GM12878 (cell line): Measurements from ENCODE around the gene B3GNT8. TPM values are rescaled to one million over a fixed set of nuclear protein-coding genes. Genes with fewer than 3 reads are reported as not detected.

Source experiments
- ATAC-seq: fragments of 200-7000 bp; cut with Tn5 transposase; 3 replicates; pipeline ENCODE4 v1.9.1; 2020; ENCODE audit warnings: mild to moderate bottlenecking, moderate library complexity
- BruUV-seq: library from RNA; stranded (reverse); fragments of 400-500 nt; replicated peaks from 2 replicates; lab custom pipeline; 2021; lab: Mats Ljungman, UMichigan
- CTCF ChIA-PET: fragments of 300-600 bp; sonication (Branson Sonifier 250); formaldehyde crosslinking; extraction: SDS; loops from one replicate; lab custom pipeline; 2021; ENCODE audit warnings: inconsistent platforms; lab: Yijun Ruan, JAX
- POLR2A ChIA-PET: fragments of 350-600 bp; formaldehyde crosslinking; extraction: SDS; loops from one replicate; lab custom pipeline; 2021; ENCODE audit warnings: inconsistent platforms; lab: Charles Lee
- RAD21 ChIA-PET: fragments of 300-600 bp; sonication (Branson Sonifier 250); formaldehyde crosslinking; loops from one replicate; lab custom pipeline; 2023; ENCODE audit warnings: antibody characterized with exemption; ENCODE audit not compliant: unreplicated experiment; lab: Charles Lee
- SMC1A ChIA-PET: fragments of 300-600 bp; sonication (Branson Sonifier 250); formaldehyde crosslinking; loops from one replicate; lab custom pipeline; 2023; ENCODE audit not compliant: unreplicated experiment, uncharacterized antibody; lab: Charles Lee
- DNase-seq: peaks from one replicate; pipeline ENCODE4 v3.0.0-alpha.2; 2011; ENCODE audit warnings: low read depth, low spot score
- FAIRE-seq: peaks from 3 replicates; lab custom pipeline; 2011; peaks lifted over from hg19 to GRCh38; lab: Jason Lieb, UNC
- H2AFZ ChIP-seq: 2 replicates; pipeline ENCODE4 v1.6.0; 2011; ENCODE audit warnings: low read depth, low read length, control low read depth; ENCODE audit not compliant: control insufficient read depth
- H3K27ac ChIP-seq: 2 replicates; pipeline ENCODE4 v1.5.1; 2011; ENCODE audit warnings: control low read depth; ENCODE audit not compliant: control insufficient read depth, insufficient read depth
- H3K27me3 ChIP-seq, 2 experiments: replicated peaks in 1 of 2; 2 replicates each; pipeline versions ENCODE4 v1.6.0 to v1.6.1; 2011; ENCODE audit warnings: low read length in 1 of 2; ENCODE audit not compliant: control insufficient read depth in 2 of 2, insufficient read depth in 2 of 2
- H3K36me3 ChIP-seq, 2 experiments: 2 replicates each; pipeline ENCODE4 v1.5.1; 2011; ENCODE audit warnings: low read length in 1 of 2; ENCODE audit not compliant: control insufficient read depth in 2 of 2, insufficient read depth in 2 of 2
- H3K4me1 ChIP-seq: 2 replicates; pipeline ENCODE4 v1.6.1; 2011; ENCODE audit warnings: mild to moderate bottlenecking, low read length, moderate library complexity, mixed read lengths; ENCODE audit not compliant: control insufficient read depth, insufficient read depth
- H3K4me2 ChIP-seq: 2 replicates; pipeline ENCODE4 v1.6.0; 2011; ENCODE audit warnings: control low read depth; ENCODE audit not compliant: control insufficient read depth, insufficient read depth
- H3K4me3 ChIP-seq: fragments of 200-600 bp; sonication (generic); 2 replicates; pipeline ENCODE4 v1.5.1; 2016
- H3K79me2 ChIP-seq: 2 replicates; pipeline ENCODE4 v1.6.0; 2011; ENCODE audit warnings: low read length; ENCODE audit not compliant: control insufficient read depth, insufficient read depth
- H3K9ac ChIP-seq: 2 replicates; pipeline ENCODE4 v1.8.0; 2011; ENCODE audit warnings: low read length, control low read depth, mixed read lengths; ENCODE audit not compliant: control insufficient read depth, insufficient read depth
- H3K9me3 ChIP-seq: replicated peaks from 3 replicates; pipeline ENCODE4 v1.5.1; 2011; ENCODE audit warnings: mild to moderate bottlenecking, low read length; ENCODE audit not compliant: control insufficient read depth, insufficient read depth
- H4K20me1 ChIP-seq: 2 replicates; pipeline ENCODE4 v1.6.0; 2011; ENCODE audit not compliant: control insufficient read depth, insufficient read depth
- DPF2 ChIP-seq: fragments of 450-650 bp; IDR thresholded peaks from 2 replicates; pipeline ENCODE4 v1.6.1; 2017; ENCODE audit warnings: mild to moderate bottlenecking
- GABPA ChIP-seq: IDR thresholded peaks from 2 replicates; pipeline ENCODE4 v1.6.1; 2014; ENCODE audit warnings: antibody characterized with exemption, low read depth, mild to moderate bottlenecking, inconsistent platforms
- IKZF2 ChIP-seq, 2 experiments: fragments of 450-650 bp; IDR thresholded peaks; 2 replicates each; pipeline ENCODE4 v1.6.1; 2017; ENCODE audit warnings: mild to moderate bottlenecking in 2 of 2, moderate library complexity in 2 of 2
- IRF3 ChIP-seq: fragments of 450-650 bp; IDR thresholded peaks from 2 replicates; pipeline ENCODE4 v1.6.1; 2014; ENCODE audit warnings: mild to moderate bottlenecking
- MEF2B ChIP-seq: fragments of 450-650 bp; IDR thresholded peaks from 2 replicates; pipeline ENCODE4 v1.6.1; 2018; ENCODE audit warnings: mild to moderate bottlenecking, moderate library complexity; ENCODE audit not compliant: partially characterized antibody, poor library complexity, severe bottlenecking
- NR2C1 ChIP-seq: fragments of 450-650 bp; IDR thresholded peaks from 2 replicates; pipeline ENCODE4 v1.6.1; 2017; ENCODE audit warnings: antibody characterized with exemption, mild to moderate bottlenecking, moderate library complexity
- NR2F1 ChIP-seq: fragments of 450-650 bp; conservative IDR thresholded peaks from 2 replicates; pipeline ENCODE4 v1.6.1; 2017; ENCODE audit warnings: mild to moderate bottlenecking
- POU2F2 ChIP-seq: IDR thresholded peaks from 3 replicates; pipeline ENCODE4 v1.6.1; 2011; ENCODE audit warnings: low read depth, mild to moderate bottlenecking, low read length, borderline replicate concordance
- RUNX3 ChIP-seq: IDR thresholded peaks from 2 replicates; pipeline ENCODE4 v1.6.1; 2012; ENCODE audit warnings: low read length, inconsistent platforms
- SMARCA5 ChIP-seq: fragments of 450-650 bp; IDR thresholded peaks from 2 replicates; pipeline ENCODE4 v1.6.1; 2017; ENCODE audit warnings: mild to moderate bottlenecking
- TCF3 ChIP-seq: IDR thresholded peaks from 2 replicates; pipeline ENCODE4 v1.6.1; 2012; ENCODE audit warnings: low read depth, mild to moderate bottlenecking, low read length, borderline replicate concordance; ENCODE audit not compliant: insufficient read depth
- ZBTB4 ChIP-seq: fragments of 450-650 bp; formaldehyde crosslinking; IDR thresholded peaks from 2 replicates; pipeline ENCODE4 v1.4.0; 2022; ENCODE audit warnings: mild to moderate bottlenecking, moderate library complexity
- ZNF207 ChIP-seq: fragments of 450-650 bp; IDR thresholded peaks from 2 replicates; pipeline ENCODE4 v1.6.1; 2014; ENCODE audit warnings: antibody characterized with exemption, mild to moderate bottlenecking, borderline replicate concordance
- ZZZ3 ChIP-seq: IDR thresholded peaks from 2 replicates; pipeline ENCODE4 v1.6.1; 2011; ENCODE audit warnings: low read depth; ENCODE audit not compliant: control insufficient read depth, insufficient read length
- WGBS: methylation state at CpG from one replicate; pipeline ENCODE4 v1.1.6; 2016; ENCODE audit warnings: low lambda C conversion rate; ENCODE audit not compliant: insufficient replicate concordance, insufficient coverage; ENCODE audit errors: missing lambda C conversion rate; 5-methylcytosine and 5-hydroxymethylcytosine counted together
- in situ Hi-C: fragments of 300-500 bp; cut with MboI; formaldehyde crosslinking; loops from 9 replicates; pipeline ENCODE4 v1.14.3; 2018; ENCODE audit warnings: mixed read lengths
- intact Hi-C: fragments of 100-400 bp; cut with micrococcal nuclease; formaldehyde crosslinking; loops from one replicate; pipeline ENCODE4 v1.14.2; 2022; ENCODE audit not compliant: unreplicated experiment
- polyA plus RNA-seq, 11 experiments: library from polyadenylated mRNA; depleted of rRNA in 4 of 11; unstranded in 6 of 11; stranded (reverse) in 5 of 11; fragments of >200 nt; fragmentation: Nextera tagmentation in 4 of 11; fragmentation: Illumina TruSeq in 1 of 11; extraction: Ambion mirVana in 4 of 11; extraction: Trizol in 1 of 11; gene quantifications; 1 replicate in 1 of 11; 2 replicates in 10 of 11; pipeline versions ENCODE4 v1.2.1 to v1.2.3, GENCODE V29; 2011 to 2016; ENCODE audit warnings: inconsistent platforms in 2 of 11, missing spikeins in 2 of 11, low read depth in 1 of 11
- total RNA-seq, 4 experiments: library from RNA; depleted of rRNA in 3 of 4; stranded (reverse); fragments of >200 nt in 3 of 4; fragmentation: Illumina TruSeq in 1 of 4; extraction: Trizol in 1 of 4; gene quantifications; 2 replicates each; pipeline versions ENCODE4 v1.2.1 to v1.2.3, GENCODE V29; 2013 to 2021
- TF ChIP-seq, protein P1 (sequence below): IDR thresholded peaks from 2 replicates; pipeline ENCODE4 v1.6.1; 2011; ENCODE audit warnings: low read depth, mild to moderate bottlenecking, low read length, moderate library complexity, borderline replicate concordance; ENCODE audit errors: extremely low read depth
- TF ChIP-seq, protein P2 (sequence below): fragments of 450-650 bp; IDR thresholded peaks from 2 replicates; pipeline ENCODE4 v1.6.1; 2016; ENCODE audit warnings: mild to moderate bottlenecking

B3GNT8 gene
- total and polyA plus RNA-seq, 10 of the 15 experiments (the other 5 are each of a cell fraction or from before 2014, with no cell fraction given) = 0.06 to 1.2 (median 0.31) TPM; not detected in 4

GRCh38 chr19:41377977-41378709, 49.0 kb downstream of the B3GNT8 start:
- H3K4me3 ChIP-seq = no peak overlapping the region
- ChIA-PET POLR2A (interaction anchor here (0.8 to 2.5 kb wide), 5 partner anchors 12 to 30 kb away, joined by 3 to 20 read pairs (median 7); partner anchors contain the start of gene B9D2), CTCF (interaction anchor here (0.6 to 1.6 kb wide), 6 partner anchors 10 to 111 kb away, joined by 3 to 7 read pairs (median 4); no protein-coding TSS in a partner anchor), SMC1A (interaction anchor here (0.7 to 4.8 kb wide), 5 partner anchors 10 to 173 kb away, joined by 3 to 24 read pairs (median 4); partner anchors contain the start of gene B9D2), RAD21 (interaction anchor here (0.9 to 1.4 kb wide), 3 partner anchors 14 to 114 kb away, joined by 3 to 6 read pairs (median 4); partner anchors contain the start of genes B9D2 and HNRNPUL1)
- peak overlapping the region; percentile 64 for H3K4me2 ChIP-seq
- DNase-seq = no peak
- intact Hi-C loops = no loop called here
- H3K9me3 ChIP-seq = no peaks in the 10 kb centered on the region
- H3K36me3 ChIP-seq = peaks cover 0 to 3% of the 10 kb centered on the region in 2 experiments; a peak in 2 of 4 replicates
- H3K9ac ChIP-seq = peak overlapping the region; percentile 53; the same call in 1 of the 2 replicates
- H2AFZ ChIP-seq = peak overlapping the region; percentile 58; the same call in 1 of the 2 replicates
- FAIRE-seq = peak; percentile 49
- no TSS peak for BruUV-seq
- peaks cover 21% of the 10 kb centered on the region for H3K4me1 ChIP-seq
- WGBS = 19% methylated on average over 9 of the region's 9 CpGs
- in situ Hi-C loops = no loop called here
- peak; percentile 96 for ATAC-seq
- H3K27me3 ChIP-seq = no peaks in the 10 kb centered on the region
- no peaks in the 10 kb centered on the region for H3K79me2 ChIP-seq
- no peaks in the 10 kb centered on the region for H4K20me1 ChIP-seq
- peak overlapping the region; percentile 79 for H3K27ac ChIP-seq
- TF ChIP-seq MEF2B (peak; percentile 65), RUNX3 (peak; percentile 14; the same call in 1 of the 2 replicates), ZBTB4 (no peak), ZNF207 (no peak), ZZZ3 (no peak), TCF3 (peak; percentile 78; the same call in 1 of the 2 replicates), NR2F1 (0 out of 2 replicates have a peak, but pooled peaks have one; percentile 44), GABPA (no peak), IRF3 (no peak), POU2F2 (0 out of 3 replicates have a peak, but pooled peaks have one; percentile 27), IKZF2 (IDR thresholded peaks at IDR 0.05) (peak in 1 of 2 experiments; percentile 19; a peak in 1 of 4 replicates), SMARCA5 (no peak), NR2C1 (0 out of 2 replicates have a peak, but pooled peaks have one; percentile 32), DPF2 (0 out of 2 replicates have a peak, but pooled peaks have one; percentile 22)
- TF ChIP-seq, protein P1, sequence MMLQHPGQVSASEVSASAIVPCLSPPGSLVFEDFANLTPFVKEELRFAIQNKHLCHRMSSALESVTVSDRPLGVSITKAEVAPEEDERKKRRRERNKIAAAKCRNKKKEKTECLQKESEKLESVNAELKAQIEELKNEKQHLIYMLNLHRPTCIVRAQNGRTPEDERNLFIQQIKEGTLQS = no peak
- TF ChIP-seq, protein P2, sequence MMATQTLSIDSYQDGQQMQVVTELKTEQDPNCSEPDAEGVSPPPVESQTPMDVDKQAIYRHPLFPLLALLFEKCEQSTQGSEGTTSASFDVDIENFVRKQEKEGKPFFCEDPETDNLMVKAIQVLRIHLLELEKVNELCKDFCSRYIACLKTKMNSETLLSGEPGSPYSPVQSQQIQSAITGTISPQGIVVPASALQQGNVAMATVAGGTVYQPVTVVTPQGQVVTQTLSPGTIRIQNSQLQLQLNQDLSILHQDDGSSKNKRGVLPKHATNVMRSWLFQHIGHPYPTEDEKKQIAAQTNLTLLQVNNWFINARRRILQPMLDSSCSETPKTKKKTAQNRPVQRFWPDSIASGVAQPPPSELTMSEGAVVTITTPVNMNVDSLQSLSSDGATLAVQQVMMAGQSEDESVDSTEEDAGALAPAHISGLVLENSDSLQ = 0 out of 2 replicates have a peak, but pooled peaks have one; percentile 6
